Thoracic aorta (tissue), 2 donors: ENCODE data around the gene MRPL53. TPM values are rescaled to one million over a fixed set of nuclear protein-coding genes. Genes with fewer than 3 reads are reported as not detected.

Source experiments
- ATAC-seq: fragments of 150-250 bp; one replicate; pipeline ENCODE4 v1.8.0; 2017; ENCODE audit warnings: low read depth; ENCODE audit not compliant: insufficient number of reproducible peaks, low FRiP score
- DNase-seq: peaks from one replicate; pipeline ENCODE4 v3.0.0-alpha.2; 2020; ENCODE audit warnings: low spot score
- H3K27ac ChIP-seq, 2 donors: fragments of 200-600 bp; sonication (generic); 1 replicate in 1 of 2; 2 replicates in 1 of 2; pipeline ENCODE4 v1.5.1; 2016; ENCODE audit warnings: mild to moderate bottlenecking in 2 of 2, moderate library complexity in 2 of 2
- H3K27me3 ChIP-seq: fragments of 200-600 bp; sonication (generic); replicated peaks from 2 replicates; pipeline ENCODE4 v1.6.0; 2016; ENCODE audit warnings: mild to moderate bottlenecking; ENCODE audit not compliant: insufficient read depth
- H3K36me3 ChIP-seq: fragments of 200-600 bp; sonication (generic); one replicate; pipeline ENCODE4 v1.5.1; 2016
- H3K4me1 ChIP-seq, 2 donors: fragments of 200-600 bp; sonication (generic); 1 replicate in 1 of 2; 2 replicates in 1 of 2; pipeline versions ENCODE4 v1.5.1 to v1.6.0; 2016; ENCODE audit warnings: low read depth in 2 of 2, mild to moderate bottlenecking in 1 of 2; ENCODE audit not compliant: control insufficient read depth in 1 of 2
- H3K4me3 ChIP-seq: fragments of 200-600 bp; sonication (generic); 2 replicates; pipeline ENCODE4 v1.5.1; 2016; ENCODE audit warnings: mild to moderate bottlenecking
- H3K9me3 ChIP-seq: fragments of 200-600 bp; sonication (generic); 2 replicates; pipeline ENCODE4 v1.5.1; 2016
- CTCF ChIP-seq: fragments of 200-600 bp; sonication (generic); IDR thresholded peaks from one replicate; pipeline ENCODE4 v1.5.1; 2019; ENCODE audit warnings: antibody characterized with exemption
- total RNA-seq, 2 donors: library from RNA; depleted of rRNA; stranded (reverse); fragments of >200 nt; gene quantifications; one replicate each; pipeline versions ENCODE4 v1.1.0 to v1.2.3, GENCODE V29; 2016

The MRPL53 gene
- total RNA-seq, 2 donors from 2014 or later, result 14.6 to 40.8 TPM

- no peak for ATAC-seq
- H3K27me3 ChIP-seq, result peaks cover 33% of the 10 kb centered on the region
- no peak for TF ChIP-seq CTCF
- no peak for DNase-seq
- H3K27ac ChIP-seq, result no peak overlapping the region
- no peaks in the 10 kb centered on the region for H3K9me3 ChIP-seq
- H3K4me3 ChIP-seq, result no peak overlapping the region
- peaks cover 17 to 39% of the 10 kb centered on the region in 2 donors for H3K4me1 ChIP-seq
- peaks cover 8% of the 10 kb centered on the region for H3K36me3 ChIP-seq
These were observed 37.8 kb upstream of the MRPL53 start for GRCh38 chr2:74510272-74510671.

- ATAC-seq, result no peak
- H3K27me3 ChIP-seq, result peaks cover 16% of the 10 kb centered on the region
These were observed 35.5 kb upstream of the MRPL53 start for GRCh38 chr2:74507926-74508520.

DNA sequence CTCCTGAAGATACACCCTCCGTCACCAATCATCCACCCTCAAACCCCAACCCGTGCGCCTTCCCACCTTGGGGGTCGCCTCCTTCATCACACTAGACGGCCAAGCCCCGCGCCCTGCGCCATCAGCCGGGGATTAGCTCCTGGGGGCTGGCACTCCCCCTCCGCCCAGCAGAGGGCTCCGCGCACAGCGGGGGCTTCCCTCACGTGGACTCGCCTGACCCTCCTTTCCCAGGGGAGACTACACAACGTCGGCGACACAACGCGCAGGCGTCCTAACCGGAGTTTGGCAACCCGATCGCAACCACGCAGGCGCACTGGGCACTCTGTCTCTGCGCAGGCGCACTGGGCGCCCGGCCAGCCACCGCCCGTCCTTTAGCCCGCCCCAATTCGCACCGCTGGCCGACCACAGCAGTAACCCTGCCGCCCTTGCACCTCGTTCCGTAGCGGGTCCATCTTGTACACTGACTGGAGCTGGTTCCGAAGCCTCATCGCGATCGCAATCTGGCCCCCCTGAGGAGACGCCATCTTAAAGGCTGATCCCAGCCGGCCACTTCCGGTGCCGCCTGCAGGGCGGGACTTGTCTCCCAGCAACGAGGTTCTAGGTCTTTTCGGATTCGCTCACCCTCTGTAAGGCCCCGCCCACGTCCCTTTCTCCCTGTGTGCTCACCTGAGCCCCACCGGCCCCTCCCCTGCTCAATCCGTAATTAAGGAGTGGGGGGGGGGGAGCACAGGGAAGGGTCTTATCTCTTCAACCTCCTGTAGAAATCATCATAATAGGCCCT lies 34.9 kb upstream of the MRPL53 start, which contains the start of gene PCGF1:
Gene PCGF1, minus strand, starts transcription at position 551 of the 781 bp plus-strand sequence. Its CDS starts 27 bp downstream, at position 524.
- Histone ChIP-seq H3K4me3 (peak within 1 kb of the TSS; percentile 98), H3K9me3 (no peaks in the 10 kb centered on the region), H3K36me3 (peaks cover 16% of the 10 kb centered on the region), H3K27ac (peak within 1 kb of the TSS; percentile 99), H3K4me1 (peaks cover 11 to 35% of the 10 kb centered on the region in 2 donors), H3K27me3 (peaks cover 9% of the 10 kb centered on the region)
- ATAC-seq, result peak; percentile 99
- peak; percentile 97 for DNase-seq
- TF ChIP-seq CTCF, result peak; percentile 36

More at GRCh38 chr2:74507926-74508520, 35.5 kb upstream of the MRPL53 start:
- no peak for TF ChIP-seq CTCF
- H3K9me3 ChIP-seq, result no peaks in the 10 kb centered on the region
- peaks cover 11 to 30% of the 10 kb centered on the region in 2 donors for H3K4me1 ChIP-seq
- peaks cover 16% of the 10 kb centered on the region for H3K36me3 ChIP-seq
- peak overlapping the region; percentile 99 for H3K27ac ChIP-seq
- no peak for DNase-seq
- peak overlapping the region; percentile 98 for H3K4me3 ChIP-seq

- DNase-seq, result no peak
These were observed 33.2 kb upstream of the MRPL53 start for GRCh38 chr2:74505448-74506246.

More at GRCh38 chr2:74505448-74506246, 33.2 kb upstream of the MRPL53 start:
- no peak for TF ChIP-seq CTCF
- no peaks in the 10 kb centered on the region for H3K9me3 ChIP-seq
- peaks cover 11 to 35% of the 10 kb centered on the region in 2 donors for H3K4me1 ChIP-seq
- no peak overlapping the region for H3K27ac ChIP-seq
- ATAC-seq, result no peak
- no peak overlapping the region for H3K4me3 ChIP-seq
- no peaks in the 10 kb centered on the region for H3K27me3 ChIP-seq
- H3K36me3 ChIP-seq, result peaks cover 16% of the 10 kb centered on the region
